ENCODE data around the gene PTPN13. TPM values are rescaled to one million over a fixed set of nuclear protein-coding genes. Genes with fewer than 3 reads are reported as not detected.

Gene PTPN13
- total RNA-seq, 1 donor from 2014 or later = 244 TPM

- Mint-ChIP-seq H3K27ac (no peak overlapping the region), H3K36me3 (peaks cover 21% of the 10 kb centered on the region), H3K27me3 (ENCODE audit: insufficient read depth, low read depth) (no peaks in the 10 kb centered on the region), H3K4me3 (no peak overlapping the region), H3K9me3 (peaks cover 2% of the 10 kb centered on the region), H3K4me1 (no peaks in the 10 kb centered on the region)
- Histone ChIP-seq H3K79me2 (ENCODE audit: low read depth) (peaks cover 6% of the 10 kb centered on the region), H3K4me1 (peaks cover 4% of the 10 kb centered on the region), H3K27me3 (no peaks in the 10 kb centered on the region), H3K4me2 (no peak overlapping the region), H3K9ac (no peak overlapping the region), H4K20me1 (ENCODE audit: low read depth) (no peaks in the 10 kb centered on the region), H2AFZ (replicated peaks) (no peak overlapping the region), H3K4me3 (no peak overlapping the region), H3K27ac (no peak overlapping the region), H3K9me3 (ENCODE audit: low read depth) (no peaks in the 10 kb centered on the region), H3F3A (ENCODE audit: low read depth) (peaks cover 6% of the 10 kb centered on the region), H3K36me3 (peaks cover 6% of the 10 kb centered on the region)
- no peak for DNase-seq (ENCODE audit: low spot score)
- TF ChIP-seq EZH2phosphoT487 (IDR thresholded peaks at IDR 0.05) (no peak), CTCF (IDR thresholded peaks at IDR 0.05) (no peak), EZH2 (IDR thresholded peaks at IDR 0.05) (no peak)
Measured at GRCh38 chr4:86579941-86580340, 14.2 kb upstream of the PTPN13 start.

- H3K27me3 ChIP-seq = no peaks in the 10 kb centered on the region
- no peaks in the 10 kb centered on the region for H4K20me1 ChIP-seq (ENCODE audit: low read depth)
- Mint-ChIP-seq H3K4me3 (no peak overlapping the region), H3K9me3 (no peaks in the 10 kb centered on the region), H3K27ac (no peak overlapping the region), H3K36me3 (peaks cover 17% of the 10 kb centered on the region), H3K4me1 (peaks cover 5% of the 10 kb centered on the region), H3K27me3 (ENCODE audit: insufficient read depth, low read depth) (no peaks in the 10 kb centered on the region)
- H2AFZ ChIP-seq (replicated peaks) = no peak overlapping the region
- H3K4me3 ChIP-seq = no peak overlapping the region
- peaks cover 21% of the 10 kb centered on the region for H3K4me1 ChIP-seq
- peaks cover 11% of the 10 kb centered on the region for H3F3A ChIP-seq (ENCODE audit: low read depth)
- H3K36me3 ChIP-seq = peaks cover 6% of the 10 kb centered on the region
- TF ChIP-seq EZH2phosphoT487 (IDR thresholded peaks at IDR 0.05) (no peak), EZH2 (IDR thresholded peaks at IDR 0.05) (no peak), CTCF (IDR thresholded peaks at IDR 0.05) (no peak)
- H3K9me3 ChIP-seq (ENCODE audit: low read depth) = no peaks in the 10 kb centered on the region
- no peak for DNase-seq (ENCODE audit: low spot score)
- no peak overlapping the region for H3K27ac ChIP-seq
- no peak overlapping the region for H3K9ac ChIP-seq
- no peak overlapping the region for H3K4me2 ChIP-seq
- H3K79me2 ChIP-seq (ENCODE audit: low read depth) = peaks cover 6% of the 10 kb centered on the region
Measured at GRCh38 chr4:86582410-86582809, 11.7 kb upstream of the PTPN13 start.

DNA sequence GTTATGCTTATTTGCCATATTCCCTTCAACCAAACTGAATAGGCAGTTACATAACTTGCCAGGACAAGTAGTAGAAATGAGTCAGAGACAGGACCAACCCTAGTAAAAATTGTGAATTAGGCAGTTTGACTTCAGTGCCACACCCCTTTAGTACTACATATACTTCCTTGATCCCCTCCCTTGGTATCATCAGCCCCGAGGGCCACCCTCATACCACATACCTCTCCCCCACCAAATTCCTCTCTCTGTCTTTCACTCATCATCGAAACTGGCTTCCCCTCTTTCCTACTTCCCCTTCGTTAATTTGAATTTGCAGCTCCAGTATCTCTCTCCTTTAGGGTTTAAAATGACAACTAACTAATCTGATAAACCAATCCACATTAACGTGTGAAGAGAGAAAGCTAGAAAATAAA lies 7.9 kb upstream of the PTPN13 start:
- Histone ChIP-seq H3K27ac (no peak overlapping the region), H3K36me3 (peaks cover 6% of the 10 kb centered on the region), H2AFZ (replicated peaks) (no peak overlapping the region), H3K9me3 (ENCODE audit: low read depth) (no peaks in the 10 kb centered on the region), H3K4me1 (peaks cover 24% of the 10 kb centered on the region), H3K9ac (no peak overlapping the region), H3K27me3 (no peaks in the 10 kb centered on the region), H3K79me2 (ENCODE audit: low read depth) (peaks cover 22% of the 10 kb centered on the region), H3K4me3 (no peak overlapping the region), H4K20me1 (ENCODE audit: low read depth) (no peaks in the 10 kb centered on the region), H3K4me2 (no peak overlapping the region), H3F3A (ENCODE audit: low read depth) (peaks cover 7% of the 10 kb centered on the region)
- H3K27me3 Mint-ChIP-seq (ENCODE audit: insufficient read depth, low read depth) = no peaks in the 10 kb centered on the region
- H3K9me3 Mint-ChIP-seq = peaks cover 2% of the 10 kb centered on the region
- no peak overlapping the region for H3K27ac Mint-ChIP-seq
- peaks cover 22% of the 10 kb centered on the region for H3K36me3 Mint-ChIP-seq
- no peak for DNase-seq (ENCODE audit: low spot score)
- H3K4me3 Mint-ChIP-seq = no peak overlapping the region
- no peak for TF ChIP-seq EZH2 (IDR thresholded peaks at IDR 0.05)
- no peak for TF ChIP-seq CTCF (IDR thresholded peaks at IDR 0.05)
- TF ChIP-seq EZH2phosphoT487 (IDR thresholded peaks at IDR 0.05) = no peak
- H3K4me1 Mint-ChIP-seq = peaks cover 7% of the 10 kb centered on the region
